MM.1S (cell line): Measurements from ENCODE around the gene EXOC3.

Experiments used
- CTCF ChIP-seq: fragments of 300-600 bp; sonication (generic); IDR thresholded peaks from 2 replicates; pipeline ENCODE4 v1.5.1; 2016; ENCODE audit warnings: antibody characterized with exemption, low read length, mixed read lengths
- EZH2 ChIP-seq: fragments of 300-600 bp; sonication (generic); optimal IDR thresholded peaks from 2 replicates; pipeline ENCODE3; 2017; ENCODE audit warnings: low read depth, mild to moderate bottlenecking, antibody characterized with exemption, low read length, mixed read lengths
- EZH2phosphoT487 ChIP-seq: fragments of 300-600 bp; sonication (generic); IDR thresholded peaks from 2 replicates; pipeline ENCODE4 v1.6.1; 2018; ENCODE audit warnings: antibody characterized with exemption, low read length

GRCh38 chr5:439181-439580, 3.8 kb upstream of the EXOC3 start:
- TF ChIP-seq EZH2: no peak
- TF ChIP-seq CTCF: no peak
- TF ChIP-seq EZH2phosphoT487: no peak
